Large intestine (tissue), 3 donors: Measurements from ENCODE around the gene NDC1. TPM values are rescaled to one million over a fixed set of nuclear protein-coding genes. Genes with fewer than 3 reads are reported as not detected.
"Not testable (repeated sequence)": the region's sequence is repeated elsewhere in the genome, so short reads cannot be mapped to it uniquely, and the experiment has no call there.

Source experiments
- DNase-seq, 2 donors: peaks; one replicate each; pipeline versions ENCODE4 v3.0.0 to v3.0.0-alpha.2; 2013
- H3K27ac ChIP-seq: one replicate; pipeline ENCODE4 v1.5.1; 2013; ENCODE audit warnings: low read length
- H3K27me3 ChIP-seq: 2 replicates; pipeline ENCODE4 v1.6.1; 2013; ENCODE audit warnings: low read length; ENCODE audit not compliant: control insufficient read depth, insufficient read depth
- H3K36me3 ChIP-seq: 2 replicates; pipeline ENCODE4 v1.6.1; 2013; ENCODE audit warnings: low read length; ENCODE audit not compliant: control insufficient read depth, insufficient read depth
- H3K4me1 ChIP-seq: one replicate; pipeline ENCODE4 v1.6.1; 2013; ENCODE audit warnings: low read length; ENCODE audit not compliant: control insufficient read depth, insufficient read depth
- H3K4me3 ChIP-seq: one replicate; pipeline ENCODE4 v1.5.1; 2013; ENCODE audit warnings: low read length
- H3K9me3 ChIP-seq: one replicate; pipeline ENCODE4 v1.6.1; 2013; ENCODE audit warnings: mild to moderate bottlenecking, low read depth, low read length, moderate library complexity; ENCODE audit not compliant: control insufficient read depth
- WGBS: methylation state at CpG from one replicate; pipeline ENCODE4 v1.1.5; 2013; ENCODE audit warnings: low lambda C conversion rate; ENCODE audit not compliant: insufficient coverage; 5-methylcytosine and 5-hydroxymethylcytosine counted together
- polyA plus RNA-seq: library from polyadenylated mRNA; unstranded; fragments of 120-200 nt; gene quantifications from one replicate; pipeline ENCODE4 v1.2.1, GENCODE V29; 2013

NDC1 gene
- polyA plus RNA-seq, 1 donor = 16.7 TPM

DNA sequence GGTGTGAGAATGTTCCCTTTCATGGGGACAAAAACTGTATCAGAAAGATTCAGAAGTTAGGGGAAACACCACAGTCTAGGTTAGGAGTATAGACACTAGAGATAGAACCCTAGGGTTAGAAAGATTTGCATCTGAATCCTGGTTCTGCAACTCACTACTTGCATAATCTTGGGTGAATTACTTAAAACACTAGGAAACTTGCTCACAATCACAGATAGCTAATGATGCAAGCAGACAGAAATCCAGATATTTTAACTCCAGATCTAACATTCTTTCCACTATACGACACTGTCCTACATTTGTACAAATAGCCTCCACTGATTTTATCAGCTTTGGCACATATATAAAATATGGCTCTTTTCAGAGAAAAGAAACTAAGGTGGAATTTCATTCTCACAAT, 68.3 kb downstream of the NDC1 start:
- WGBS = 100% methylated on average over 1 of the region's 1 CpG
- H3K27ac ChIP-seq = no peak overlapping the region

DNA sequence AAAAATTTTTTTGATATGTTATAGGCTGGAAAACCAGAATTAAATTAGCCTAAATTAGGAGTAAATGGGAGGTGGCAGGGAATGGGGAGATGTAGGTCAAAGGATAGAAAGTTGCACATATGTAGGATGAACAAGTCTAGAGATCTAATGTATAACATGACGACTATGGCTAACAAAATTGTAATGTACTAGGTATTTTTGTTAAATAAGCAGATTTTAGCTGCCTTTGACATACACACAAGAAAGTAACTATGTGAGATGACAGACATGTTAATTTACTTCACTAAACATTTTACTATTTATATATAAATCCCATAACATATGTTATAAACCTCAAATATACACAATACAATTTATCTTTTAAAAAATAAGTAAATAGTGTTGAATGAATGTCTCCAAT, 68.9 kb downstream of the NDC1 start:
- Histone ChIP-seq H3K27me3 (no peaks in the 10 kb centered on the region), H3K36me3 (peaks cover 8% of the 10 kb centered on the region), H3K9me3 (no peaks in the 10 kb centered on the region), H3K4me1 (no peaks in the 10 kb centered on the region), H3K4me3 (no peak overlapping the region), H3K27ac (no peak overlapping the region)
- WGBS = 100% methylated on average over 1 of the region's 1 CpG
- DNase-seq = no peak

More for the DNA sequence above, 68.3 kb downstream of the NDC1 start:
- no peaks in the 10 kb centered on the region for H3K4me1 ChIP-seq
- H3K4me3 ChIP-seq = no peak overlapping the region
- peaks cover 8% of the 10 kb centered on the region for H3K36me3 ChIP-seq
- H3K9me3 ChIP-seq = no peaks in the 10 kb centered on the region
- DNase-seq = no peak
- H3K27me3 ChIP-seq = no peaks in the 10 kb centered on the region

DNA sequence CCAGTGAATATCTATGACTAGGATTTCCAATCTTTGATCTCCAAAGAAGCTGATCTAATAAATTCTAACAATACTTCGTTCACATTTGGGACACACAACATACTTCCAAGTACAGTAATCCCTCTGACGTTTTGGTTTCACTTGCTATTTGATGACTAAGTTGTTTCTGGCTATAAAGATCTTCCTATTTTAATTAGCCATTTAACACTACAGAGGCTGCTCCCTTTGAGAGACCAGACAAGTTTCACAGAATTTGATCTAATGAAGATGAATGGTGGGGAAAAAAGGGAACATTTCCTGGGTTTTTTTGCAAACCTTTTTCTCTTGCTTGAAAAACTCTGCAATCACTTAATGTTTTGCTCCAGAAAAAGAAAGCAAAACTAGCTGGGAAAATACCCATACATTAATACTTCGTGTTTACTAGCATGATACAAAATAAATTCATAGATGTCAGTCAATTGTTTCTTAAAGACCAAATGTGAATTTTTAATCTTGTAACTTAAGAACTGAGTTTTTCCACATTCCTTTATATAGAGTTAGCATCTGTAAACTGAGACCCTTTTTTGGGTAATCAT, 71.2 kb downstream of the NDC1 start:
- Histone ChIP-seq H3K9me3 (no peaks in the 10 kb centered on the region), H3K4me1 (no peaks in the 10 kb centered on the region), H3K27me3 (no peaks in the 10 kb centered on the region), H3K36me3 (peaks cover 8% of the 10 kb centered on the region), H3K4me3 (no peak overlapping the region), H3K27ac (no peak overlapping the region)
- DNase-seq = no peak
- 100% methylated on average over 1 of the region's 3 CpGs for WGBS

DNA sequence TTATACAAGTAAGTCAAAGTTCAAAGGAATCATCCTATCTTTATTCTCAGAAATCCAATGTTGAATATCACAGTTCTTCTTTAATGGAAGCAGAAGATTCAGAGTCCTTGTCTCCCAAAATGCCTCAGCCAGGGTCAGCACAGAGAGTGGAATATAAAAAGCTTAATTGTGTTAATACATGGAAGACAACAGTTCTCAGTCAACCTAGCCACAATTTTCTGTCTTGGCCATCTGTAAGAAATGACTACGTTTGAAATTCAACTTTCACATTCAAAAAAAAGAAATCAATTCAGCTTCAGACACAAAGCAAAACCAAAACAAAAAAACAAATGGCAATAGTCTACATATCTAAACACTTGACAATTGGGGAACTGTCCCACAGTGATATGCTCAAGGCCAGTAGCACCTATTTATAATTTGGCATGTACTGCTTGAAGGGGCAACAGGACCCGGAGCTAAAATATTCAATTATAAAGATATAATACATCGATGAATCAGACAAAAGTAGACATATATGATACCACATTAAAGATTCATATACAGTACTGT, 71.8 kb downstream of the NDC1 start:
- Histone ChIP-seq H3K27me3 (no peaks in the 10 kb centered on the region), H3K27ac (no peak overlapping the region), H3K36me3 (peaks cover 6% of the 10 kb centered on the region), H3K4me3 (no peak overlapping the region), H3K4me1 (no peaks in the 10 kb centered on the region), H3K9me3 (no peaks in the 10 kb centered on the region)
- DNase-seq = no peak
- WGBS = no CpG with 5 or more reads among the region's 3 CpGs

DNA sequence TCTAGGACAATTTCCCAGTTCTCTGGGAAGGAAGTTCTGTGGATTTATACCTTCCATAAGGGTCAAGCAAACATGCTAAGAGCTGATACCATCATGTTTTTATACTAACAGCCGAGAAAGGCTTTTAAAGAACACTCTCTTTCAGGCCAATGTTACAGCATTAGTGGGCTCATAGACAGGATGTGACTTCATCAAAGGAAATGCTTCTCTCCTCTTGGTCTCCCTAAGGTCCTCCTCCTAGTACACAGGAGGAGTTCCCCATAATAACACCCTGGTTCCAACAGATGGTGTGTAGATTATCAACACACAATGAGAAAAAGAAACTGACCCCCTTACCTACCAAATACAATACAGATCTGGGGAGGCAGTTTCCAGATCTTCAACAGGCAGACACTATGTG, 72.4 kb downstream of the NDC1 start:
- H3K36me3 ChIP-seq = peaks cover 4% of the 10 kb centered on the region
- no peaks in the 10 kb centered on the region for H3K9me3 ChIP-seq
- no peak overlapping the region for H3K27ac ChIP-seq
- no peak overlapping the region for H3K4me3 ChIP-seq
- no CpG with 5 or more reads among the region's 1 CpG for WGBS
- H3K4me1 ChIP-seq = no peaks in the 10 kb centered on the region
- no peaks in the 10 kb centered on the region for H3K27me3 ChIP-seq
- no peak for DNase-seq

DNA sequence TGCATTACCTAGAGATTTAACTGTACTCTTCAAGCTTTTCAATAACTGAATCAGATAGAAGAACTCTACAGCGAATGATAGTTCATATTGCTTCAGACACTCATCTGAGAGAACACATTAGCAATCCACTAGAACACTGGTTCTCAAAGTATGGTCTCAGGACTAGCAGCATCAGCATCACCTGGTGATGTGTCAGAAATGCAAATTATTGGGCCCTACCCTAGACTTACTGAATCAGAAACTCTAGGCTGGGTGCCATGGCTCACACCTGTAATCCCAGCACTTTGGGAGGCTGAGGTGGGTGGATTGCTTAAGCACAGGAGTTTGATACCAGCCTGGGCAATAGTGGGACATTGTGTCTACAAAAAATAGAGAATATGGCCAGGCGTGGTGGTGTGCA, 74.2 kb downstream of the NDC1 start:
- no peaks in the 10 kb centered on the region for H3K27me3 ChIP-seq
- DNase-seq = no peak
- no CpG with 5 or more reads among the region's 2 CpGs for WGBS
- no peaks in the 10 kb centered on the region for H3K36me3 ChIP-seq
- H3K4me1 ChIP-seq = no peaks in the 10 kb centered on the region
- H3K9me3 ChIP-seq = no peaks in the 10 kb centered on the region
- H3K27ac ChIP-seq = no peak overlapping the region
- no peak overlapping the region for H3K4me3 ChIP-seq

- no peaks in the 10 kb centered on the region for H3K27me3 ChIP-seq
- no peak for DNase-seq
- H3K9me3 ChIP-seq = no peaks in the 10 kb centered on the region
- no peak overlapping the region for H3K27ac ChIP-seq
- H3K36me3 ChIP-seq = no peaks in the 10 kb centered on the region
- no peak overlapping the region for H3K4me3 ChIP-seq
- WGBS = 83% methylated on average over 1 of the region's 4 CpGs
- no peaks in the 10 kb centered on the region for H3K4me1 ChIP-seq
Observed at GRCh38 chr1:53763461-53763860, 74.6 kb downstream of the NDC1 start.

GRCh38 chr1:53760497-53760896, 77.6 kb downstream of the NDC1 start:
- peak in 1 of 2 donors; percentile 8 for DNase-seq
- not testable (repeated sequence) for H3K27me3 ChIP-seq, H3K4me1 ChIP-seq, H3K4me3 ChIP-seq, H3K9me3 ChIP-seq, H3K27ac ChIP-seq, H3K36me3 ChIP-seq
- WGBS = 100% methylated on average over 1 of the region's 7 CpGs

DNA sequence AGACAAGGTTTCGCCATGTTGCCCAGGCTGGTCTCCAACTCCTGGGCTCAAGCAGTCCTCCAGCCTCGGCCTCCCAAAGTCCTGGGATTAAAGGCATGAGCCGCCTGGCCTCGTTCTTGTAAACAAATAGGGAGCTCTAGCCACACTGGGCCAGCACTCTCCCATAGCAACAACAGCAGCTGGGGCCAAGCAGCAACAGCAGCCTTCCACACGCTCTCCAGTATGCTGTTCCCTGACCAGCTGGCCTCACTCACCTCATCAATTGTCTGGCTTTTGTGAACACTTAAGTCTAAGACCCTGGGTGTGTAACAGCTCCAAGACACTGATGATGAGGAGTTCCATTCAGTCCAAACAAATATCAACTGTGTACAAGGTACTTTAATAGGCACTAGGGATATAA, 82.2 kb downstream of the NDC1 start:
- H3K27ac ChIP-seq = no peak overlapping the region
- WGBS = no CpG with 5 or more reads among the region's 5 CpGs
- no peaks in the 10 kb centered on the region for H3K9me3 ChIP-seq
- no peak for DNase-seq
- H3K36me3 ChIP-seq = no peaks in the 10 kb centered on the region
- H3K4me3 ChIP-seq = no peak overlapping the region
- H3K27me3 ChIP-seq = no peaks in the 10 kb centered on the region
- H3K4me1 ChIP-seq = no peaks in the 10 kb centered on the region

- DNase-seq = peak; percentile 23 to 36
- no peak overlapping the region for H3K27ac ChIP-seq
- H3K9me3 ChIP-seq = no peaks in the 10 kb centered on the region
- no peaks in the 10 kb centered on the region for H3K36me3 ChIP-seq
- WGBS = 100% methylated on average over 1 of the region's 6 CpGs
- no peaks in the 10 kb centered on the region for H3K27me3 ChIP-seq
- no peak overlapping the region for H3K4me3 ChIP-seq
- no peaks in the 10 kb centered on the region for H3K4me1 ChIP-seq
Observed at GRCh38 chr1:53754484-53755312, 83.4 kb downstream of the NDC1 start.
